ENCODE measurements around the gene MRPL12. TPM values are rescaled to one million over a fixed set of nuclear protein-coding genes. Genes with fewer than 3 reads are reported as not detected.

Gene MRPL12
- total and polyA plus RNA-seq, 9 of the 15 experiments (the other 6 are each of a cell fraction or from before 2014, with no cell fraction given) = 0.94 to 338 (median 100) TPM

- TF ChIP-seq RERE (CRISPR knock-in tag; IDR thresholded peaks at IDR 0.05; ENCODE audit: borderline replicate concordance) = no peak
- peak; percentile 33 for TF ChIP-seq ARID4B (CRISPR knock-in tag; IDR thresholded peaks at IDR 0.05)
- no peak for TF ChIP-seq EZH2 (IDR thresholded peaks at IDR 0.05; ENCODE audit: borderline replicate concordance, low read depth, low read length)
- no peak for TF ChIP-seq MAFF (IDR thresholded peaks at IDR 0.05; ENCODE audit: low read length)
Measured at GRCh38 chr17:81683584-81684441, 19.4 kb upstream of the MRPL12 start, which contains the start of the genes ARL16 and HGS (continued).
